Liver (tissue), 9 donors: ENCODE data around the gene GRID1. TPM values are rescaled to one million over a fixed set of nuclear protein-coding genes. Genes with fewer than 3 reads are reported as not detected.

Source experiments
- DNase-seq: peaks from one replicate; pipeline ENCODE4 v3.0.0-alpha.2; 2017; ENCODE audit warnings: low spot score
- H3K27ac ChIP-seq, 2 donors: one replicate each; pipeline ENCODE4 v1.7.0; 2013; ENCODE audit warnings: inconsistent platforms in 2 of 2, low read length in 2 of 2, control low read depth in 1 of 2, low read depth in 1 of 2, mild to moderate bottlenecking in 1 of 2
- H3K27me3 ChIP-seq, 4 donors: one replicate each; pipeline versions ENCODE4 v1.6.1 to v1.7.0; 2013; ENCODE audit warnings: low read length in 3 of 4, inconsistent platforms in 1 of 4, mild to moderate bottlenecking in 1 of 4, moderate library complexity in 1 of 4; ENCODE audit not compliant: control insufficient read depth in 4 of 4, insufficient read depth in 4 of 4
- H3K36me3 ChIP-seq, 4 donors: one replicate each; pipeline versions ENCODE4 v1.6.1 to v1.7.0; 2013; ENCODE audit warnings: low read length in 3 of 4, mild to moderate bottlenecking in 3 of 4, low read depth in 1 of 4, moderate library complexity in 1 of 4; ENCODE audit not compliant: control insufficient read depth in 4 of 4, insufficient read depth in 3 of 4
- H3K4me1 ChIP-seq, 4 donors: one replicate each; pipeline versions ENCODE4 v1.6.1 to v1.7.0; 2013; ENCODE audit warnings: low read length in 3 of 4, mild to moderate bottlenecking in 3 of 4, moderate library complexity in 1 of 4; ENCODE audit not compliant: control insufficient read depth in 4 of 4, insufficient read depth in 4 of 4
- H3K4me3 ChIP-seq, 3 donors: one replicate each; pipeline versions ENCODE4 v1.6.1 to v1.7.0; 2013; ENCODE audit warnings: low read length in 3 of 3, control low read depth in 1 of 3, low read depth in 1 of 3, mild to moderate bottlenecking in 1 of 3
- H3K9ac ChIP-seq, 2 donors: one replicate each; pipeline ENCODE4 v1.7.0; 2013; ENCODE audit warnings: low read length in 2 of 2, mild to moderate bottlenecking in 2 of 2, moderate library complexity in 2 of 2, control low read depth in 1 of 2, low read depth in 1 of 2
- H3K9me3 ChIP-seq, 4 donors: one replicate each; pipeline versions ENCODE4 v1.6.1 to v1.7.0; 2013; ENCODE audit warnings: low read length in 3 of 4; ENCODE audit not compliant: control insufficient read depth in 4 of 4
- ATF3 ChIP-seq: IDR thresholded peaks from 2 replicates; pipeline ENCODE4 v1.6.1; 2016; ENCODE audit warnings: antibody characterized with exemption
- EGR1 ChIP-seq, 2 donors: IDR thresholded peaks; 2 replicates each; pipeline ENCODE4 v1.6.1; 2016 to 2018; ENCODE audit warnings: antibody characterized with exemption in 2 of 2, low read depth in 2 of 2
- FOXA1 ChIP-seq: IDR thresholded peaks from 2 replicates; pipeline ENCODE4 v1.6.1; 2016; ENCODE audit warnings: antibody characterized with exemption
- FOXA2 ChIP-seq: IDR thresholded peaks from 2 replicates; pipeline ENCODE4 v1.6.1; 2016; ENCODE audit warnings: antibody characterized with exemption
- GABPA ChIP-seq, 2 donors: IDR thresholded peaks in 1 of 2; conservative IDR thresholded peaks in 1 of 2; 2 replicates each; pipeline ENCODE4 v1.6.1; 2016; ENCODE audit warnings: antibody characterized with exemption in 2 of 2, mild to moderate bottlenecking in 1 of 2, moderate library complexity in 1 of 2
- HNF4A ChIP-seq, 2 donors: conservative IDR thresholded peaks; 2 replicates each; pipeline ENCODE4 v1.6.1; 2016; ENCODE audit warnings: antibody characterized with exemption in 2 of 2, mild to moderate bottlenecking in 2 of 2
- HNF4G ChIP-seq: IDR thresholded peaks from 2 replicates; pipeline ENCODE4 v1.6.1; 2016; ENCODE audit warnings: antibody characterized with exemption
- JUND ChIP-seq, 2 donors: IDR thresholded peaks; 2 replicates each; pipeline ENCODE4 v1.6.1; 2016; ENCODE audit warnings: antibody characterized with exemption in 2 of 2
- NR2F2 ChIP-seq: IDR thresholded peaks from 2 replicates; pipeline ENCODE4 v1.6.1; 2016; ENCODE audit warnings: antibody characterized with exemption
- RAD21 ChIP-seq, 2 donors: IDR thresholded peaks; 2 replicates each; pipeline ENCODE4 v1.6.1; 2016; ENCODE audit warnings: antibody characterized with exemption in 2 of 2, mild to moderate bottlenecking in 2 of 2
- RXRA ChIP-seq, 2 donors: IDR thresholded peaks; 2 replicates each; pipeline ENCODE4 v1.6.1; 2017 to 2018; ENCODE audit warnings: antibody characterized with exemption in 2 of 2, mild to moderate bottlenecking in 1 of 2
- SP1 ChIP-seq: IDR thresholded peaks from 2 replicates; pipeline ENCODE4 v1.6.1; 2018; ENCODE audit warnings: antibody characterized with exemption, mild to moderate bottlenecking
- TAF1 ChIP-seq: conservative IDR thresholded peaks from 2 replicates; pipeline ENCODE4 v1.6.1; 2016; ENCODE audit warnings: antibody characterized with exemption, mild to moderate bottlenecking
- YY1 ChIP-seq: IDR thresholded peaks from 2 replicates; pipeline ENCODE4 v1.6.1; 2016; ENCODE audit warnings: antibody characterized with exemption, mild to moderate bottlenecking
- WGBS: extraction: QIAGEN DNeasy Blood & Tissue Kit; methylation state at CpG from one replicate; pipeline ENCODE4 v1.1.7; 2013; 5-methylcytosine and 5-hydroxymethylcytosine counted together
- polyA plus RNA-seq, 2 donors: library from polyadenylated mRNA; stranded (reverse) in 1 of 2; unstranded in 1 of 2; fragments of 200-250 nt in 1 of 2; fragments of >200 nt in 1 of 2; fragmentation: Nextera tagmentation in 1 of 2; extraction: Ambion mirVana in 1 of 2; gene quantifications; one replicate each; pipeline versions ENCODE4 v1.2.1 to v1.2.3, GENCODE V29; 2013 to 2015
- total RNA-seq, 2 donors: library from RNA; depleted of rRNA; stranded (reverse); fragments of >200 nt; gene quantifications; one replicate each; pipeline ENCODE4 v1.2.3, GENCODE V29; 2014
- TF ChIP-seq, protein P1 (sequence below): IDR thresholded peaks from 2 replicates; pipeline ENCODE4 v1.6.1; 2016; ENCODE audit warnings: antibody characterized with exemption, mild to moderate bottlenecking
- TF ChIP-seq, protein P2 (sequence below): IDR thresholded peaks from 2 replicates; pipeline ENCODE4 v1.6.1; 2016; ENCODE audit warnings: antibody characterized with exemption
- TF ChIP-seq, protein P3 (sequence below): fragments of 150-350 bp; IDR thresholded peaks from 2 replicates; pipeline ENCODE4 v1.5.1; 2017; ENCODE audit warnings: improper control_type of control experiment, low read depth, low read length; ENCODE audit not compliant: missing input control
- TF ChIP-seq, protein P4 (sequence below): IDR thresholded peaks from 2 replicates; pipeline ENCODE4 v1.6.1; 2016; ENCODE audit warnings: antibody characterized with exemption
- donor health status: healthy.
- donor health status: healthy.
- donor health status: healthy.
- donor health status: healthy.
- donor health status: healthy.

The GRID1 gene
- total and polyA plus RNA-seq, 4 donors: 0.09 to 0.17 (median 0.14) TPM; not detected in 1

GRCh38 chr10:85959239-85959638 is 407.4 kb downstream of the GRID1 start:
- no peaks in the 10 kb centered on the region for H3K9me3 ChIP-seq
- TF ChIP-seq HNF4G: no peak
- no peak for TF ChIP-seq SP1
- no peak for TF ChIP-seq EGR1 (IDR thresholded peaks at IDR 0.05; ENCODE audit: low read depth in 2 of 2)
- TF ChIP-seq FOXA1: no peak
- no peak for TF ChIP-seq HNF4A (conservative IDR thresholded peaks at IDR 0.05)
- no peak for TF ChIP-seq TAF1
- no peak for TF ChIP-seq ATF3
- no peak for TF ChIP-seq NR2F2
- TF ChIP-seq, protein P1, sequence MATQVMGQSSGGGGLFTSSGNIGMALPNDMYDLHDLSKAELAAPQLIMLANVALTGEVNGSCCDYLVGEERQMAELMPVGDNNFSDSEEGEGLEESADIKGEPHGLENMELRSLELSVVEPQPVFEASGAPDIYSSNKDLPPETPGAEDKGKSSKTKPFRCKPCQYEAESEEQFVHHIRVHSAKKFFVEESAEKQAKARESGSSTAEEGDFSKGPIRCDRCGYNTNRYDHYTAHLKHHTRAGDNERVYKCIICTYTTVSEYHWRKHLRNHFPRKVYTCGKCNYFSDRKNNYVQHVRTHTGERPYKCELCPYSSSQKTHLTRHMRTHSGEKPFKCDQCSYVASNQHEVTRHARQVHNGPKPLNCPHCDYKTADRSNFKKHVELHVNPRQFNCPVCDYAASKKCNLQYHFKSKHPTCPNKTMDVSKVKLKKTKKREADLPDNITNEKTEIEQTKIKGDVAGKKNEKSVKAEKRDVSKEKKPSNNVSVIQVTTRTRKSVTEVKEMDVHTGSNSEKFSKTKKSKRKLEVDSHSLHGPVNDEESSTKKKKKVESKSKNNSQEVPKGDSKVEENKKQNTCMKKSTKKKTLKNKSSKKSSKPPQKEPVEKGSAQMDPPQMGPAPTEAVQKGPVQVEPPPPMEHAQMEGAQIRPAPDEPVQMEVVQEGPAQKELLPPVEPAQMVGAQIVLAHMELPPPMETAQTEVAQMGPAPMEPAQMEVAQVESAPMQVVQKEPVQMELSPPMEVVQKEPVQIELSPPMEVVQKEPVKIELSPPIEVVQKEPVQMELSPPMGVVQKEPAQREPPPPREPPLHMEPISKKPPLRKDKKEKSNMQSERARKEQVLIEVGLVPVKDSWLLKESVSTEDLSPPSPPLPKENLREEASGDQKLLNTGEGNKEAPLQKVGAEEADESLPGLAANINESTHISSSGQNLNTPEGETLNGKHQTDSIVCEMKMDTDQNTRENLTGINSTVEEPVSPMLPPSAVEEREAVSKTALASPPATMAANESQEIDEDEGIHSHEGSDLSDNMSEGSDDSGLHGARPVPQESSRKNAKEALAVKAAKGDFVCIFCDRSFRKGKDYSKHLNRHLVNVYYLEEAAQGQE: no peak
- H3K27me3 ChIP-seq: no peaks in the 10 kb centered on the region
- no peak overlapping the region for H3K27ac ChIP-seq
- H3K9ac ChIP-seq: no peak overlapping the region
- H3K4me1 ChIP-seq: no peaks in the 10 kb centered on the region
- 53% methylated on average over 3 of the region's 3 CpGs for WGBS
- no peaks in the 10 kb centered on the region for H3K36me3 ChIP-seq
- H3K4me3 ChIP-seq: no peak overlapping the region
- no peak for DNase-seq

GRCh38 chr10:85950921-85951320 is 415.7 kb downstream of the GRID1 start:
- no peak overlapping the region for H3K9ac ChIP-seq
- WGBS: 74% methylated on average over 2 of the region's 2 CpGs
- no peaks in the 10 kb centered on the region for H3K36me3 ChIP-seq
- H3K27me3 ChIP-seq: no peaks in the 10 kb centered on the region
- H3K4me1 ChIP-seq: peaks cover 0 to 5% (median 0%) of the 10 kb centered on the region in 4 donors
- H3K9me3 ChIP-seq: no peaks in the 10 kb centered on the region
- H3K27ac ChIP-seq: no peak overlapping the region
- TF ChIP-seq HNF4G: no peak
- TF ChIP-seq YY1: no peak
- TF ChIP-seq, protein P1: no peak
- no peak for TF ChIP-seq RAD21 (IDR thresholded peaks at IDR 0.05)
- TF ChIP-seq GABPA (IDR thresholded peaks at IDR 0.05 in 1 of 2, conservative IDR thresholded peaks at IDR 0.05 in 1 of 2): no peak
- no peak for TF ChIP-seq EGR1 (IDR thresholded peaks at IDR 0.05; ENCODE audit: low read depth in 2 of 2)
- TF ChIP-seq RXRA (IDR thresholded peaks at IDR 0.05): no peak
- TF ChIP-seq ATF3: no peak
- TF ChIP-seq NR2F2: no peak
- TF ChIP-seq, protein P2, sequence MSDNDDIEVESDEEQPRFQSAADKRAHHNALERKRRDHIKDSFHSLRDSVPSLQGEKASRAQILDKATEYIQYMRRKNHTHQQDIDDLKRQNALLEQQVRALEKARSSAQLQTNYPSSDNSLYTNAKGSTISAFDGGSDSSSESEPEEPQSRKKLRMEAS: no peak
- no peak for TF ChIP-seq FOXA2
- no peak for TF ChIP-seq SP1
- TF ChIP-seq, protein P3, sequence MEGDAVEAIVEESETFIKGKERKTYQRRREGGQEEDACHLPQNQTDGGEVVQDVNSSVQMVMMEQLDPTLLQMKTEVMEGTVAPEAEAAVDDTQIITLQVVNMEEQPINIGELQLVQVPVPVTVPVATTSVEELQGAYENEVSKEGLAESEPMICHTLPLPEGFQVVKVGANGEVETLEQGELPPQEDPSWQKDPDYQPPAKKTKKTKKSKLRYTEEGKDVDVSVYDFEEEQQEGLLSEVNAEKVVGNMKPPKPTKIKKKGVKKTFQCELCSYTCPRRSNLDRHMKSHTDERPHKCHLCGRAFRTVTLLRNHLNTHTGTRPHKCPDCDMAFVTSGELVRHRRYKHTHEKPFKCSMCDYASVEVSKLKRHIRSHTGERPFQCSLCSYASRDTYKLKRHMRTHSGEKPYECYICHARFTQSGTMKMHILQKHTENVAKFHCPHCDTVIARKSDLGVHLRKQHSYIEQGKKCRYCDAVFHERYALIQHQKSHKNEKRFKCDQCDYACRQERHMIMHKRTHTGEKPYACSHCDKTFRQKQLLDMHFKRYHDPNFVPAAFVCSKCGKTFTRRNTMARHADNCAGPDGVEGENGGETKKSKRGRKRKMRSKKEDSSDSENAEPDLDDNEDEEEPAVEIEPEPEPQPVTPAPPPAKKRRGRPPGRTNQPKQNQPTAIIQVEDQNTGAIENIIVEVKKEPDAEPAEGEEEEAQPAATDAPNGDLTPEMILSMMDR: no peak
- TF ChIP-seq JUND (IDR thresholded peaks at IDR 0.05): no peak
- no peak for TF ChIP-seq HNF4A (conservative IDR thresholded peaks at IDR 0.05)
- TF ChIP-seq, protein P4, sequence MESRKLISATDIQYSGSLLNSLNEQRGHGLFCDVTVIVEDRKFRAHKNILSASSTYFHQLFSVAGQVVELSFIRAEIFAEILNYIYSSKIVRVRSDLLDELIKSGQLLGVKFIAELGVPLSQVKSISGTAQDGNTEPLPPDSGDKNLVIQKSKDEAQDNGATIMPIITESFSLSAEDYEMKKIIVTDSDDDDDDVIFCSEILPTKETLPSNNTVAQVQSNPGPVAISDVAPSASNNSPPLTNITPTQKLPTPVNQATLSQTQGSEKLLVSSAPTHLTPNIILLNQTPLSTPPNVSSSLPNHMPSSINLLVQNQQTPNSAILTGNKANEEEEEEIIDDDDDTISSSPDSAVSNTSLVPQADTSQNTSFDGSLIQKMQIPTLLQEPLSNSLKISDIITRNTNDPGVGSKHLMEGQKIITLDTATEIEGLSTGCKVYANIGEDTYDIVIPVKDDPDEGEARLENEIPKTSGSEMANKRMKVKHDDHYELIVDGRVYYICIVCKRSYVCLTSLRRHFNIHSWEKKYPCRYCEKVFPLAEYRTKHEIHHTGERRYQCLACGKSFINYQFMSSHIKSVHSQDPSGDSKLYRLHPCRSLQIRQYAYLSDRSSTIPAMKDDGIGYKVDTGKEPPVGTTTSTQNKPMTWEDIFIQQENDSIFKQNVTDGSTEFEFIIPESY: no peak
- no peak for DNase-seq
- no peak overlapping the region for H3K4me3 ChIP-seq
